ENCODE data around the gene PDXK.
"Not testable (repeated sequence)": the region's sequence is repeated elsewhere in the genome, so short reads cannot be mapped to it uniquely, and the experiment has no call there.

The PDXK gene

GRCh38 chr21:43718872-43719747 is at the start of gene PDXK:
TSS of gene PDXK (plus strand) at chr21:43719129. CDS start at chr21:43719295, 166 bp downstream.
- DNase-seq (ENCODE audit: low read depth in 2 of 2): peak in 1 of 2 donors; percentile 65

DNA sequence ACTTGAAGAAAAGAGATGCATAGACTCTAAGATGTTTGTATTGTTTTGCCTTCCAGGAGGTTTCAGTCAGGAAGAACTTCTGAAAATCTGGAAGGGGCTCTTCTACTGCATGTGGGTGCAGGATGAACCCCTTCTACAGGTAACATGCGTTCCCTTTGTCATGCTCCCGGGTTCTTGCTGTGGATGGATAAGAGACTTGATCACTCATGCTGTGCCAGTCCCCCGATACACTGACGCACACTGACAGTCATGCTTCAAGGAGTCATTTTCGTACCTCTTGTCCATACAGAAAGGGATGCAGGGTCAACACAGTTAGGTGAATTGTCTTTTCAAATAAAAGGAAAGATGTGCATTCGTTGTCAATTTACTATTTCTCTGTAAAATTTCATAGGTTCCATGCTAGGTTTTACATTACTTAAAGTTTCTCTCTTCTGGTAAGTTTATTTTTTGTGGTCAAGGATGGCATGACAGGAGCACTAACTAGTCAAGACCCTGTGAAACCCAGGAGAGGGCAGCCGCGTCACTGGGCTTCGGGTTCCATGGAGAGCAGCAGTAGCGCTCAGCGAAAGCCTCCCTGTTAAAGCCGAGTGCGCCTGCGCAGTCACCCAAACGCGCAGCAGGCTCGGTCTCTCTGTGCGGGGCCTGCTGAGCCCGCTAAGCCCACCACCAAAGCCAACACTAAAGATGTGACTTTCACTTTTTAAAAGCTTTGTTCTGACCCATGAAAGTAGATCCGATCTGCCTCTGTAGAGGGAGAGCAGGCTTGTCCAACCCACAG is 48.9 kb upstream of the PDXK start:
- DNase-seq (ENCODE audit: low read depth in 2 of 2): no peak

DNA sequence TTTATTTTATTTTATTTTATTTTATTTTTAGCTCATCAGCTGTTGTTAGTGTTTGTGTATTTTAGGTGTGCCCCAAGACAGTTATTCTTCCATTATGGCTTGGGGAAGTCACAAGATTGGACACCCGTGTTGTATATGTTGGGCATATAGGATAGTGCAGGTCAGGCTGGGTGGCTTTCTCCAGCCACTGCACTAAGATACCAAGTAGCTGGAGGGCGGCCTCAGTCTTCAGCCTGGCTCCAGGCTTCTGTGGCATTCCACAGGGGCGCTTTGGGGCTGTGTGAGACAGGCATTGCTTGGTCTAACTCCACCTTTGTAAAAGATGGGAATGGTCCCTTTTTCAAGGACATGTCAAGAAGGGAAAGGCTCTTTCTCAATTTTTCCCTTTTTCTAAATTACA is 43.1 kb upstream of the PDXK start:
- DNase-seq (ENCODE audit: low read depth in 2 of 2): no peak

DNA sequence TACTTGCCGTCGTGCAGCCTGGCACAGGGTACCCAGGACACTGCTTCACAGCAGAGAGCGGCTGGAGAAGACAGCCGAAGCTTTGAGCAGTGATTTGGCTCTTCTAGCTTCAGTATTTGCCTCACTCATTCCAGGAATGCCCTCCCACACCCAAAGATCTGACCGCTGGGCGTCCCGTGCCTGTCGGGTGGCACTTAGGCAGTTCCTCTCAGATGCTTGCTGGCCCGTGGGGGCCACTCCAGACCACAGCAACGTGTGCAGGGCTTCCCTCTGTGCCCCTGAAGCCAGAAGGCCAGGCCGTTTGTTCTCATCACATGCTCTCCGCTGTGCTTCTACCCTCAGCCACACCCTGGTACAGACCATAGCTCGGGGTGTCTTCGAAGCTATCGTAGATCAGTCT is 42.5 kb upstream of the PDXK start:
- no peak for DNase-seq (ENCODE audit: low read depth in 2 of 2)

DNA sequence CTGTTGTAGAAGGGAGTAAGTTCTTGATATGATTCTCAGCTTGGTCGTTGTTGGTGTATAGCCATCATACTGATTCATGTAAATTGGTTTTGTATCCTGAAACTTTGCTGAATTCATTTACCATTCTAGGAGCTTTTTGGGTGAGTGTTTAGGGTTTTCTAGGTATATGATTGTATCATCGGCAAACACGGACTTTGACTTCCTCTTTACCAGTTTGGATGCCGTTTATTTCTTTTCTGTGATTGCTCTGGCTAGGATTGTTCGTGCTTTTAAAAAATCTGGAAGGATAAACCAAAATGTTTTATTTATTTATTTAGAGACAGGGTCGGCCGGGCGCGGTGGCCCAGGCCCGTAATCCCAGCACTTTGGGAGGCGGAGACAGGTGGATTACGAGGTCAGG is 39.0 kb upstream of the PDXK start:
- no peak for DNase-seq (ENCODE audit: low read depth in 2 of 2)

GRCh38 chr21:43680421-43680820 is 38.5 kb upstream of the PDXK start:
- DNase-seq (ENCODE audit: low read depth in 2 of 2): not testable (repeated sequence)

GRCh38 chr21:43681650-43682049 is 37.3 kb upstream of the PDXK start:
- no peak for DNase-seq (ENCODE audit: low read depth in 2 of 2)

- DNase-seq (ENCODE audit: low read depth in 2 of 2): no peak
Measured at GRCh38 chr21:43684424-43684823, 34.5 kb upstream of the PDXK start.

DNA sequence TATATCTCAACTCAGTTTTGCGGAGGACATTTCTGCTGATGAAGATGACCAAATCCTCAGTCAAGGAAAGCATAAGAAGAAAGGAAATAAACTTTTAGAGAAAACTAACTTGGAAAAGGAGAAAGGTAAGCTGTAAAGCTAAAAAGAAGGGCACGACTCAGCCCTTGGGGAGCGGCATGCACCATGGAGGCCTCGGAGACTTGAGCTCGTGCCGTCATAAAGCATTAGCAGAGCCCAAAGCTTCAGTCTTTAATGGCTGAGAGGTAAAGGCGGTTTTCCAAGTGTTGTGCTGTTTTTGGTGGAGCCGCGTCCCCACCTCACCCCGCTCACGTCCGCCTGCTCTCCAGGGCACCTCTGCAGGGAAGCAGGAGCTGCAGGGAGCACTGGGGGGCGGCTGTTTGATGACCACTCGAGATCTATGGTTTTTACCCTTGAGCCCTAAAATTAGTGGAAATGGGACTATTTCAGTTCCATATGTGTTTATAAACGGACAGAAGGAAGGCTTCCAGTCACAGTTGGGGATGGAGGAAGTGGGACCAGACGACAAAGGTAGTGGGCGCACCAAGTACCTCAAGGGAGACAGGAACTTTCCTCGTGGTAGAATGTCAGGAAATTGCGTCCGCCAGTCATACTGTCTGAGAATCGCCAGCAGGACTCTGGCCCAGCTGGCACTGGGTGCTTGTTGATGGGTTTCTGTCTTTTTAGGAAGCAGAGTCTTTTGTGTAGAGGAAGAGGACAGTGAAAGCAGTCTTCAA is 31.9 kb upstream of the PDXK start:
- no peak for DNase-seq (ENCODE audit: low read depth in 2 of 2)

DNA sequence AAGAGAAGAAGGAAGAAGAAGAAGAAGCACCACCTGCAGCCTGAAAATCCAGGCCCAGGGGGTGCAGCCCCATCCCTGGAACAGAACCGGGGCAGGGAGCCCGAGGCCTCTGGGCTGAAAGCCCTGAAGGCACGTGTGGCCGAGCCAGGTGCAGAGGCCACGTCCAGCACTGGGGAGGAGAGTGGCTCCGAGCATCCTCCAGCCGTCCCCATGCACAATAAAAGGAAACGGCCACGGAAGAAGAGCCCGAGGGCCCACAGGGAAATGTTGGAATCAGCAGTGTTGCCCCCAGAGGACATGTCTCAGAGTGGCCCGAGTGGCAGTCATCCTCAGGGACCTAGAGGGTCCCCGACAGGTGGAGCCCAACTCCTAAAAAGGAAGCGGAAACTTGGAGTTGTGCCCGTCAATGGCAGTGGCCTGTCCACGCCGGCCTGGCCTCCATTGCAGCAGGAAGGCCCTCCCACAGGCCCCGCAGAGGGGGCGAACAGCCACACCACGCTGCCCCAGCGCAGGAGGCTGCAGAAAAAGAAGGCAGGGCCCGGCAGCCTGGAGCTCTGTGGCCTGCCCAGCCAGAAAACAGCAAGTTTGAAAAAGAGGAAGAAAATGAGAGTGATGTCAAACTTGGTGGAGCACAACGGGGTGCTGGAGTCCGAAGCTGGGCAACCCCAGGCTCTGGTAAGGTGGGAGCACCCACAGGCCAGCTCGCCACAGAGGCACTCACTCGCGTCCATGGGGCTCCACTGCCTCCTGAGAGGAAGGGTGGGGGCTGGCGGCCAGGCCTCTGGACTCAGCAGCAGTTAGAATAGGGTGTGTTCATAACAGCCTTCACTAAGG is 31.1 kb upstream of the PDXK start:
- no peak for DNase-seq (ENCODE audit: low read depth in 2 of 2)

DNA sequence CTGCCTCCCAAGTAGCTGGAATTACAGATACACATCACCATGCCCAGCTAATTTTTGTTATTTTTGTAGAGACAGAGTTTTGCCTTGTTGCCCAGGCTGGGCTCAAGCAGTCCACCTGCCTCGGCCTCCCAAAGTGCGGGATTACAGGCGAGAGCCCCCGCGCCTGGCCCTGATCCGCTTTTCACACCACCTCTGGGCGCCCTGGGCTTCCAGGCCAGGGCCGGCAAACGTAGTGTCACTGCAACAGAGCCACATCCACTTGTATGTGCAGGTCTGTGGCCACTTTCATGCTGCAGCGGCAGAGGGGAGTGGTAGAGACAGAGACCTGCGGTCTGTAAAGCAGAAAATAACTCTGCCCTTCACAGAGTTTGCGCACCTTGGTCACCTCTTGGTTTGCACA is 30.0 kb upstream of the PDXK start:
- no peak for DNase-seq (ENCODE audit: low read depth in 2 of 2)

DNA sequence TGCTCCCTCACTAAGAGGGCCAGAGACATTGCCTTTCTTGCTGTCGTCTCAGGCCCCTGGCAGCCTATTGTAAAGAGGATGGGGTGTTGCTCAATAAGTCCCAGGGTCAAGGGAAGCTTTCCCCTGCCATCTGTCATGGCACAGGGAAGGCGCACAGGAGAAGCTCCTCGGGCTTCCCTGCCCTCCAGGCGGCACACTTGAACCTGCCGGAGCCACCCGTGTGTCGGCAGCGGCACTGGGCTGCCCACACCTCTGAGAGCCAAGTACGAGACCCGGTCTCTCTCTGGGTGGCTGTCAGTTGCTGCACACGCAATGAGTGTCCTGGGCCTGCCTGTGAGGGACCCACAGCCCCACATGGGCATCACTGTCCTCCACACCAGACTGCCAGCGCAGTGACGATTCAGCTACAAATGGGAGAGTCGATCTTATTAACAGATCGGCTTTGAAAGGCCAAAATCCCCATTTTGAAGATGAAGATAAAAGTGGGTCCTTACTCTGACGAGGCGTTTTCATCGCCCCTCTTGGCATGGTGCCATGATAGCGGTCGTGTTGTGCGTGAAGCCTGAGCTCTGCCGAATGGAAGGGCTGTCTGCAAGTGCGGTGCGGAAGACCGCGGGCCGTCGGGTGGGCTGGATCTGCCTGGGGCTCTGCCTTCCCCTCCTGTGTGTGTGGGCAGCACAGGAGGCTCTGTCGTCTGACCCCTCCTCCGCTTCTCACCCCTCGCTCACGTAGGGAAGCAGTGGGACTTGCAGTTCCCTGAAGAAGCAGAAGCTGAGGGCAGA is 29.2 kb upstream of the PDXK start:
- no peak for DNase-seq (ENCODE audit: low read depth in 2 of 2)

GRCh38 chr21:43690346-43690745 is 28.6 kb upstream of the PDXK start:
- no peak for DNase-seq (ENCODE audit: low read depth in 2 of 2)

- DNase-seq (ENCODE audit: low read depth in 2 of 2): no peak
Measured at GRCh38 chr21:43691086-43691795, 27.7 kb upstream of the PDXK start.

GRCh38 chr21:43691801-43692200 is 27.1 kb upstream of the PDXK start:
- DNase-seq (ENCODE audit: low read depth in 2 of 2): no peak

- DNase-seq (ENCODE audit: low read depth in 2 of 2): no peak
Measured at GRCh38 chr21:43692949-43693348, 26.0 kb upstream of the PDXK start.

- no peak for DNase-seq (ENCODE audit: low read depth in 2 of 2)
Measured at GRCh38 chr21:43693981-43694380, 24.9 kb upstream of the PDXK start.

DNA sequence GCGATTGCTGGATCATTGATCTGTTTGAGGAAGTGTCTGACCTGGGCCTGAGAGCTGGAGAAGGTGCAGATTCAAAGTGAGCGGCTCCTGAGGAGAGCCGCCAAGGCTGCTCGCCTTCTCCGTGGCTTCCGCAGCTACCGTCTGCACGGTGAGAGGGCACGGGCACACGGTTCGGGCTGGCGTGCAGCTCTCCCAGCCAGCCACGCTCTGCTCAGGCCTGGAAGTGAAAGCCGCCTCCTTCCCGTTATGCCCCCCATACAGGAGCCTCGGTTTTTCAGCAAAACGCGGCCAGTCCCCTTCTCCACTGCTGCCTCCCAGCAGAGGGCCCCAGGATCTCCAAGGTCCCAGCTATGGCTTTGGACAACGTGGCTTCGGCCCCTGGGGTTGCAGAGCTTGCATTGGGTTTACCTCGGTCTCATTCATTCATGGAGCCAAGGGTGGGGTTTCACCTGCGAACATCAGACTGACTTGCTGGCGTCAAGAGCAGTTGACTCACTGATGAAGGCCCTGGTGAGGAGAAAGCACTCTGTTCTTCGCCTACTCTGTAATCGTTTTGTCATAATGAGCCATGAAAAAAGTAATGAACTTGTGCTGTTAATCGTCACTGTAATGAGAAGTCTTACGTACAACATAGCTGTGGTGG is 24.4 kb upstream of the PDXK start:
- no peak for DNase-seq (ENCODE audit: low read depth in 2 of 2)

DNA sequence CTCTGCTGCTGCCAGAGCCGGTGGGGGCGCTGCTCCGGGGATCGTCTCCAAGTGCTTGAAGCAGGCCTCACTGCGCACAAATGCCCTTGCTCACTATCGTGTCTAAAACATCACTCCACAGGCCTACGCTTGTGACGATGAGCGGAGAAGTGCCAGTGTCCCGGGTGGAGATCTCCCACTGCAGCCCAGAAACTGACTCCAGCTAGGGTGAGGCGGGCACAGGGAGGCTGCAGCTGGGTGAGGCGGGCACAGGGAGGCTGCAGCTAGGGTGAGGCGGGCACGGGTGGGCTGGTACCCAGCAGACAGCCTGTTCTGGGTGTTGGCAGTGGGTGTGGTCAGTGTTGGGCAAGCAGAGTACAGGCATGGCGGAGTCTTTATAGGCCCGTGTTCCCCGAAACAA is 22.7 kb upstream of the PDXK start:
- no peak for DNase-seq (ENCODE audit: low read depth in 2 of 2)

Measured in activated CD4-positive, alpha-beta T cell treated with anti-CD3 and anti-CD28 coated beads for 24 hours (primary cell).